Skin epidermis (tissue), 12 donors: Measurements from ENCODE around the gene MAML1.
"Not testable (repeated sequence)": the region's sequence is repeated elsewhere in the genome, so short reads cannot be mapped to it uniquely, and the experiment has no call there.

Experiments used
- H3K27ac ChIP-seq, 21 experiments: fragments of 200-600 bp; sonication (generic) in 11 of 21; one replicate each; pipeline ENCODE4 v1.5.0; 2020; ENCODE audit warnings: mild to moderate bottlenecking in 3 of 21, inconsistent platforms in 2 of 21, moderate library complexity in 2 of 21
- H3K4me3 ChIP-seq, 7 experiments: fragments of 200-600 bp; sonication (generic) in 2 of 7; one replicate each; pipeline ENCODE4 v1.5.0; 2020; ENCODE audit warnings: inconsistent platforms in 2 of 7, mild to moderate bottlenecking in 2 of 7, moderate library complexity in 1 of 7

Gene MAML1

DNA sequence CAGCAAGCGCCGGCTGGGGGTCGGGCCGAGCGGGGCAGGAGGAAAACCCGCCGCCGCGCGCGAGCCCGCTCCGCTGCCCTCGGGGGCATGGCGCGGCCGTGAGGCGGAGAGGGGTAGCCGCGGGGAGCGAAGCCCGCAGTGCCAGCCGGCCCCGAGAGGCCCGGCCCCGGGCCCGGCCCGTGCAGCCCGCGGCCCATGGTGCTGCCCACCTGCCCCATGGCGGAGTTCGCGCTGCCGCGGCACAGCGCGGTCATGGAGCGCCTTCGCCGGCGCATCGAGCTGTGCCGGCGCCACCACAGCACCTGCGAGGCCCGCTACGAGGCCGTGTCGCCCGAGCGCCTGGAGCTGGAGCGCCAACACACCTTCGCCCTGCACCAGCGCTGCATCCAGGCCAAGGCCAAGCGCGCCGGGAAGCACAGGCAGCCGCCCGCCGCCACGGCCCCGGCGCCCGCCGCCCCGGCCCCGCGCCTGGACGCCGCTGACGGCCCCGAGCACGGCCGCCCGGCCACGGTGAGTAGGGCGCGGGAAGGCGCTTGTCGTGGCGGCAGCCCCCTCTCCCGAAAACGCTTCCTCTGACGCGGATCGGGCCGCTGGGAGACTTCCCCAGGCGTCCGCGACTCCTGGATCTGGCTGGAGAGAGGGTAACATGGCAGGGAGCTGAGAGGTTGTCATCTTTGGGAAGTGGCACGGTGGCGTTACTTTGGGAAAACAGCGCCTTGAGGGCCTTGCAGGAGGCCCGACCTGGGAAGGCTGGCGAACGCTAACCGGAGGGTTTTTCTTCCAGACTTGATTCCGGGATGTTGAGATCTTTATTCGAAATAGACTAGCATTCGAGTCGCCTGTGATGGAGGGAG lies 523 bp downstream of the MAML1 start:
- H3K4me3 ChIP-seq: peak overlapping the region; percentile 64 to 99 (median 96)
- peak overlapping the region; percentile 87 to 98 (median 95) for H3K27ac ChIP-seq

DNA sequence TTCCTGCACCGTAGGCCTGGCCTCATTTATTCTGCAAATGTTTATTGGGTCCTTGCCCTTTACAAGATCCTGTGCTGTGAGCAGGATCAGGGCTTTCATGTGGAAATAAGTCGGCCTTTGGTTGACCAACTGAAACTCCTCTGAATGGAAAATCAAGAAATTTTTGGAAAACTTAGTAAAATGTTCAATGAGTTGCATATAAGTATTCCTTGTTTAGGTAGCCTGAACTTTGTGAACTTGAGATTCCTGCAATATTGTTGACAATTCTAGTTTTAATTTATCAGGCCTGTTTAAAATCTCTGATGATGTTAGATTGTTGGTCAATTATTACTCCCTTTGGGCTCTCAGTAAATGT lies 1.1 kb downstream of the MAML1 start:
- H3K4me3 ChIP-seq: peak overlapping the region; percentile 64 to 99 (median 96)
- H3K27ac ChIP-seq: peak overlapping the region in 20 of 21 experiments; percentile 87 to 98 (median 95)

DNA sequence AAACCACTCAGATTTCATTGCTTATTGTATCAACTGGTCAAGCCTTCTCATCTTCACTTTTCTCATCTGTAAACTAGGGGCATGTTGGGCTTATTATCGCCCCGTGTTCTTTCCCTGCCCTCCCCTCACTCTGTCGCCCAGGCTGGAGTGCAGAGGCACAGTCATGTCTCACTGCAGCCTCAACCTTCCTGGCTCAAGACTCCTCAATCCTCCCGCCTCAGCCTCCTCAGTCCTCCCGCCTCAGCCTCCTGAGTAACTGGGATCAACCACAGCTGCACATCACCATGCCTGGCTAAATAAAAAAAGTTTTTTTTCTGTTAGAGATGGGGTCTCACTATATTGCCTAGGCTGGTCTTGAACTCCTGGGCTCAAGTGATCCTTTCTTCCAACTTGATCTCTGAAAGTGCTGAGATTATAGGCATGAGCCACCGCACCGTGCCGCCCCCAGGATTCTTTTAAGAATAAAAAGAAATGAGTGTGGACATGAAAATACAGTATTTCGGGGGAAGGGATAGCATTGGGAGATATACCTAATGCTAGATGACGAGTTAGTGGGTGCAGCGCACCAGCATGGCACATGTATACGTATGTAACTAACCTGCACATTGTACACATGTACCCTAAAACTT lies 2.0 kb downstream of the MAML1 start:
- peak overlapping the region in 3 of 7 experiments; percentile 96 to 99 (median 97) for H3K4me3 ChIP-seq

DNA sequence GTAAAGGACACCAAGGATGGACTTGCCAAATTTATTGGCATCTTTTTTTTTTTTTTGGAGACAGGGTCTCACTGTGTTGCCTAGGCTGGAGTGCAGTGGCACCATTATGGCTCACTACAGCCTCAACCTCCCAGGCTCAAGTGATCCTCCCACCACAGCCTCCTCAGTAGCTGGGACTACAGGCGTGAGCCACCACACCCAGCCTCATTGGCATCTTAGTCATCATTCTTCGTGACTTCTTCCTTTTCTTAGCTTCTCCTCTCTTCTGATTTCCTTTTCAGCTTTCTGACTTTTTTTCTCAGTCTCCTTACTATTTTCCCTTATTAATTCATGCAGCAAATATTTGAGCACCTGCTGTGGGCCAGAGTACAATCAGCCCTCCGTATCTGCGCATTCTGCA lies 6.1 kb downstream of the MAML1 start:
- Histone ChIP-seq H3K27ac (no peak overlapping the region), H3K4me3 (no peak overlapping the region)

More for the DNA sequence above, 2.0 kb downstream of the MAML1 start:
- H3K27ac ChIP-seq: peak overlapping the region in 7 of 21 experiments; percentile 12 to 98 (median 92)

DNA sequence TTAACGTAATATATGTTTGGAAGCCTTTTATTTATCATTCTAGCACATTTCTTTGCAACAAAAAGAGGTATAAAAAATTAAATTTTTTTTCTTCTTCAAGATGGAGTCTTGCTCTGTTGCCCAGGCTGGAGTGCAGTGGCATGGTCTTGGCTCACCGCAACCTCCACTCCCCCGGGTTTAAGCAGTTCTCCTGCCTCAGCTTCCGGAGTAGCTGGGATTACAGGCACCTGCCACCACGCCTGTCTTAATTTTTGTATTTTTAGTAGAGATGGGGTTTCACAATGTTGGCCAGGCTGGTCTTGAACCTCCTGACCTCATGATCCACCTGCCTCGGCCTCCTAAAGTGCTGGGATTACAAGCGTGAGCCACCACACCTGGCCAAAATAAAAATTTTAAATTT lies 11.5 kb downstream of the MAML1 start:
- not testable (repeated sequence) for H3K27ac ChIP-seq

GRCh38 chr5:179746872-179747271 lies 14.2 kb downstream of the MAML1 start:
- Histone ChIP-seq H3K4me3 (no peak overlapping the region), H3K27ac (no peak overlapping the region)

More for the DNA sequence above, 11.5 kb downstream of the MAML1 start:
- H3K4me3 ChIP-seq: not testable (repeated sequence)

DNA sequence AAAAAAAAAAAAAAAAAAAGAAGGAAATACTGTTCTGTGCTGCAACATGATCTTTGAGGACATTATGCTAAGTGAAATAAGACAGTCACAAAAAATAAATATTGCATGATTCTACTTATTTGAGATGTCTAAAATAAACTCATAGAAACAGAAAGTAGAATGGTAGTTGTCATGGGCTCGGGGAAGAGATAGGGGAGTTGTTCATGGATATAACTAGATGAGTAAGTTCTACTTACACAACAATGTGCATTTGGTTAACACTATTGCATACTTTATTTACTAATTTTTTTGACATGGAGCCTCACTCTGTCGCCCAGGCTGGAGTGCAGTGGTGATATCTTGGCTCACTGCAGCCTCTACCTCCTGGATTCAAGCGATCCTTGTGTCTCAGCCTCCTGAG lies 15.2 kb downstream of the MAML1 start:
- no peak overlapping the region for H3K27ac ChIP-seq
- no peak overlapping the region for H3K4me3 ChIP-seq

GRCh38 chr5:179749857-179750508 lies 17.4 kb downstream of the MAML1 start:
- Histone ChIP-seq H3K4me3 (no peak overlapping the region), H3K27ac (no peak overlapping the region)

DNA sequence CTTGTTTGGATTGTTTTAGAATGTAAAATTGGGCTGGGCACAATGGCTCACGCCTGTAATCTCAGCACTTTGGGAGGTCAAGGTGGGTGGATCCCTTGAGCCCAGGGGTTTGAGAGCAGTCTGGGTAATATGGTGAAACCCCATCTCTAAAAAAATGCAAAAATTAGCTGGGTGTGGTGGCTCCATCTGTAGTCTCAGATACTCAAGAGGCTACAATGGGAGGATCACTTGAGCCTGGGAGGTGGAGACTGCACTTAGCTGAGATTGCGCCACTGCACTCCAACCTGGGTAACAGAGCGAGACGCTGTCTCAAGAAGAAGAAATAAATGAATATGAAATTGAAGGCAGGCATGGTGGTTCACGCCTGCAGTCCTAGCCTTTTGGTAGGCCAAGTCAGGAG lies 21.3 kb downstream of the MAML1 start:
- H3K4me3 ChIP-seq: no peak overlapping the region
- no peak overlapping the region for H3K27ac ChIP-seq

GRCh38 chr5:179755022-179755421 lies 22.4 kb downstream of the MAML1 start:
- Histone ChIP-seq H3K4me3 (no peak overlapping the region), H3K27ac (no peak overlapping the region)

DNA sequence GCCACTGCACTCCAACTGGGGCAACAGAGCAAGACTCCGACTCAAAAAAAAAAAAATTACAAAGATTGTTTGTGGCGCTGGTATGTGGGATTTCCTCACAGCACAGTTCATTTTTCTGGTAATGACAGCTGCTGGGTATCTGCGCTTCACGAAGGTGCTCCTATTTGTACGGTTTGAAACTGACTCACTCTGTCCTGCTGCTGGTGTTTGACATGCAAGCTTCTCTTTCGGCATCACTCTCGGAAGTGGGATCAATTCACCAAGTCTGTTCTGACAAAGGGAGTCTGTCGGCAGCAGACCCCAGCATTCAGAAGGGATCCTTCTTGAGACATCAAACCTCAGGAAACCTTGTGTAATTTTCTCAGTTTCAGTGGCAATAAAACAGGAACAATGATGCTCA lies 26.3 kb downstream of the MAML1 start:
- Histone ChIP-seq H3K4me3 (no peak overlapping the region), H3K27ac (peak overlapping the region in 1 of 21 experiments; percentile 12)

GRCh38 chr5:179759581-179760551 lies 27.2 kb downstream of the MAML1 start:
- H3K27ac ChIP-seq: peak overlapping the region in 4 of 21 experiments; percentile 6 to 39 (median 22)

DNA sequence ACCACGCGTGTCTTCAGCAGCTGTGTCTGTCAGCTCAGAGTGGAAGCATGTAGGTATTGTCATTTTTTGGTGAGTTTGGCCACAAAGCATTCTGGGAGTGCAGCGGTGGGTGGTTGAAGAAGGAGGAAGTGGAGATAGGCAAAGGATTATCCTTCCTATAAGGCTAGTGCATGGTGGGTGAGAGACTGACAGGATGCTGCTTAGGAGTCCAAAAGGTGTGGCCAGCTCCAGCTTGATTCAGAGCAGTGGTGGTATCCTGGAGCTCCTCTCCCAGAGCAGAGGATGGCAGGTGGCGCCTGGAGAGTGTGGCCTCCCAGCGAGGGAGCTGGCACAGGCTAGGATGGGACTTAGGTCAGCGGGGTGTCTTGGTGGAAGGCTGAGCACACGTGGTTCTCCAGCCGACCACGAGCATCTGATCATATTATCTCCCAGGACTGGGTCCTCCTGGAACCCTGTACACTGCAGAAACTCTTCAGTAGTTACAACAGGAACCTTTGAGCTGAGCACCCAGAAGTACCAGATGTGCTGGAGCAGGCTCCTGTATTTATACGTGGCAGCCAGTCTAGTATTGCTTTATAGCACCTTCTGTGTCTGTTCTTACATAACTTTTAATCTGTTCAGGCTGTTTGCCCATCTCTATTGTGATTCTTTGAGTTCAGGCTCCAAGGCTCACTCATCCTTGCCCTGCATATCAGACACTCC lies 29.6 kb downstream of the MAML1 start:
- H3K4me3 ChIP-seq: no peak overlapping the region
- peak overlapping the region in 16 of 21 experiments; percentile 1 to 70 (median 44) for H3K27ac ChIP-seq

More at GRCh38 chr5:179759581-179760551, 27.2 kb downstream of the MAML1 start:
- H3K4me3 ChIP-seq: no peak overlapping the region

DNA sequence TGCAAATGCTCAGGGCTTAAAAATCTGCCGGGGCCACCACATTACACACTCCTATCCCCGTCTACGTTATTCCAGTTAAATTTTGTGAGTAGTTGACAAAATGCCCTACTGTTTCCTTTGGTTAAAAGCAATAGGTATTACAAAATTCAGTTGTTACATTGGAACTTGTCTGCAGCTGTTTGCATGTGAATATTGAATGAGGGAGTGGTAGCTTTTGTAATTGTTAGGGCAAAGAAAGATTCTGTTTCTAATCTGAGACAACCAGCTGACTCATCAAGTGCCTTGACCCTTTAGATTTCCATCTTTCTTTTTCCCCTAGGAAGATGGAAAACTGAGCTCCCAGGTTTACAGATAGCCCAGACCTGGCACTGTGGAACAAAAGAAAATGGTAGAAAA lies 30.2 kb downstream of the MAML1 start:
- H3K27ac ChIP-seq: peak overlapping the region in 12 of 21 experiments; percentile 1 to 70 (median 44)

DNA sequence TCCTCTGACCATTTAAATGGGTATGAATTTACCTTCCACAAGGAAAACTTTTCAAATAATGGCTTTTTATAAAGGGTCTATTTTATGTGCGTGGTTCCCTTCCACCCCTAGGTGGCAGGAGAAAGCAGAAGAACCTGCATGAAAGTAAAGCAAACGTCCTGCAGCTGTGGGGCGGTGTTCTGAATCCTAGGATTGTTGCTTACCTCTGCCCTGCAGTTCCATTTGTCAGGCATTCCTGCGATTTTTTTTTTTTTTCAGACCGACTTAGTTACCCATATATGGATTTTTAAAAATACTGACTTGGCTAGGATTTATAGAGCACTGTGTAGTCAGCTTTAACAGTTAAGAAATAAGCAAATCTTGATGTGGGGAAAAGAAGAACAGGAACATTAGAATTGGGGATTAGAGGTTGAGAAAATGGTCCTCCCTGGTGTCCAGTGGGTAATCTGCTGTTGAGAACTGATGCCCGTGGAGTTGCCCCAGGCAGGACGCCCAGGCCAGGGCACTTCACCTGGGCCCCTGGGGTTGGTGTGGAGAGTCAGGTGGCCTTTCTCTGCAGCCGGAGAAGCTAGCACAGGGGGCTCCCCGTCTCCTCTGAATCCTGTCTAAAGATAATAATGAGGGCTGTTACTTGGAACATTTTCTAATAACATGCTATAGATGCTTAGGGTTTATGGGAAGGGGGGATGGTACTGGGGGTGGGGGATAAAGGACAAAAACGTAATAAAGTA lies 30.8 kb downstream of the MAML1 start:
- Histone ChIP-seq H3K4me3 (no peak overlapping the region), H3K27ac (peak overlapping the region in 12 of 21 experiments; percentile 9 to 66 (median 38))

More for the DNA sequence above, 30.2 kb downstream of the MAML1 start:
- no peak overlapping the region for H3K4me3 ChIP-seq

DNA sequence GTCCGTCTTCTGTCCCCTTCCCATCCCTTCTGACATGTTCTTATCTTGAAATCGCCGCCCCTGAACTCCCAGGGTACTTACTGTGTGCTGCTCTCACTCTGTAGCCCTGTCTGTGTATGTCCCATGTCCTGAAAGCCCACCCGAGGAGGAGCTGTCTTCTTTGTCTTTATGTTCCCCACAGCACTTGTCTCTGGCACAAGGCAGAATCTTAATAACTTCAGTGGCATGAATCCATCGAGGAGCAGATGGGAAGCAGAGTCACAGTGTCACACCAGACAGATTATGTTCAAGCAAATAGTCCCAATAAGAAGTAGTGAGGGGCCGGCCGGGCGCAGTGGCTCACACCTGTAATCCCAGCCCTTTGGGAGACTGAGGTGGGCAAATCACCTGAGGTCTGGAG lies 31.4 kb downstream of the MAML1 start:
- peak overlapping the region in 7 of 21 experiments; percentile 9 to 54 (median 37) for H3K27ac ChIP-seq
- H3K4me3 ChIP-seq: no peak overlapping the region

DNA sequence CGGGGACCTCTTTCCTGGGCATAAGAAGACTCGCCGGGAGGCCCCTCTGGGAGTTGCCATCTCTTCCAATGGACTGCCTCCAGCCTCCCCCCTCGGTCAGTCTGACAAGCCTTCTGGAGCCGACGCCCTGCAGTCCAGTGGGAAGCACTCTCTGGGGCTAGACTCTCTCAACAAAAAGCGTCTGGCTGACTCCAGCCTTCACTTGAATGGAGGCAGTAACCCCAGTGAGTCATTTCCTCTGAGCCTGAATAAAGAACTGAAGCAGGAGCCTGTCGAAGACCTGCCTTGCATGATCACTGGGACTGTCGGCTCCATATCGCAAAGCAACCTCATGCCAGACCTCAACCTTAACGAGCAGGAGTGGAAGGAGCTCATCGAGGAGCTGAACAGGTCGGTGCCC lies 32.8 kb downstream of the MAML1 start:
- Histone ChIP-seq H3K27ac (peak overlapping the region in 15 of 21 experiments; percentile 13 to 72 (median 41)), H3K4me3 (no peak overlapping the region)
